H1 (cell line): ENCODE results near the gene WFDC10B. TPM values are rescaled to one million over a fixed set of nuclear protein-coding genes. Genes with fewer than 3 reads are reported as not detected.

ENCODE experiments used
- CTCF ChIA-PET: fragments of 300-600 bp; sonication (Branson Sonifier 250); formaldehyde crosslinking; loops from one replicate; lab custom pipeline; 2021; ENCODE audit not compliant: partially characterized antibody; lab: Charles Lee
- POLR2A ChIA-PET: fragments of 300-600 bp; sonication (Branson Sonifier 250); formaldehyde crosslinking; loops from one replicate; lab custom pipeline; 2021; ENCODE audit warnings: inconsistent platforms; ENCODE audit not compliant: partially characterized antibody; lab: Charles Lee
- DNase-seq, 2 experiments: peaks; one replicate each; pipeline versions ENCODE4 v3.0.0 to v3.0.0-alpha.2; 2010 to 2022; ENCODE audit warnings: low spot score in 2 of 2, low read depth in 1 of 2, mixed read lengths in 1 of 2
- FAIRE-seq: peaks from 2 replicates; lab custom pipeline; 2011; peaks lifted over from hg19 to GRCh38; lab: Jason Lieb, UNC
- H2AFZ ChIP-seq: 2 replicates; pipeline ENCODE4 v1.8.1; 2012; ENCODE audit warnings: low read length, inconsistent platforms
- H2AK5ac ChIP-seq: 2 replicates; pipeline ENCODE4 v1.6.1; 2013; ENCODE audit warnings: low read depth, low read length
- H2BK120ac ChIP-seq: replicated peaks from 2 replicates; pipeline ENCODE3; 2013; ENCODE audit warnings: low read depth, low read length, inconsistent platforms
- H2BK12ac ChIP-seq: 2 replicates; pipeline ENCODE4 v1.6.1; 2013; ENCODE audit warnings: low read depth, low read length
- H2BK15ac ChIP-seq: 2 replicates; pipeline ENCODE4 v1.6.1; 2013; ENCODE audit warnings: low read length
- H2BK20ac ChIP-seq: 2 replicates; pipeline ENCODE4 v1.6.1; 2013; ENCODE audit warnings: low read length
- H2BK5ac ChIP-seq: 2 replicates; pipeline ENCODE4 v1.6.1; 2013; ENCODE audit warnings: low read depth, low read length
- H3K14ac ChIP-seq: 2 replicates; pipeline ENCODE4 v1.6.1; 2013; ENCODE audit warnings: inconsistent platforms; ENCODE audit not compliant: insufficient read length
- H3K18ac ChIP-seq: 2 replicates; pipeline ENCODE4 v1.6.1; 2013; ENCODE audit warnings: low read length; ENCODE audit errors: extremely low read depth
- H3K23ac ChIP-seq: 2 replicates; pipeline ENCODE4 v1.6.1; 2013; ENCODE audit warnings: inconsistent platforms; ENCODE audit not compliant: insufficient read length
- H3K23me2 ChIP-seq: 2 replicates; pipeline ENCODE4 v1.6.1; 2013; ENCODE audit warnings: low read depth, low read length
- H3K27ac ChIP-seq: 2 replicates; pipeline ENCODE4 v1.6.1; 2011; ENCODE audit warnings: low read depth, low read length, inconsistent platforms
- H3K27me3 ChIP-seq, 4 experiments: replicated peaks in 1 of 4; 1 replicate in 1 of 4; 2 replicates in 3 of 4; pipeline versions ENCODE4 v1.6.1 to v1.8.1; 2011 to 2013; ENCODE audit warnings: low read length in 3 of 4, mild to moderate bottlenecking in 3 of 4, inconsistent platforms in 2 of 4, mixed read lengths in 2 of 4, moderate library complexity in 1 of 4; ENCODE audit not compliant: control insufficient read depth in 3 of 4, insufficient read depth in 3 of 4; ENCODE audit errors: extremely low read depth in 1 of 4
- H3K36me3 ChIP-seq, 4 experiments: 2 replicates each; pipeline versions ENCODE4 v1.6.1 to v1.8.1; 2011 to 2013; ENCODE audit warnings: mild to moderate bottlenecking in 4 of 4, low read length in 3 of 4, moderate library complexity in 2 of 4, control low read depth in 1 of 4, inconsistent platforms in 1 of 4; ENCODE audit not compliant: insufficient read depth in 4 of 4, control insufficient read depth in 2 of 4
- H3K4ac ChIP-seq: replicated peaks from 2 replicates; pipeline ENCODE3; 2013; ENCODE audit warnings: low read length, low read depth, mixed read lengths, inconsistent platforms; ENCODE audit not compliant: insufficient read length
- H3K4me1 ChIP-seq, 4 experiments: replicated peaks in 1 of 4; 1 replicate in 1 of 4; 2 replicates in 3 of 4; pipeline versions ENCODE4 v1.6.1 to v1.8.1; 2011 to 2013; ENCODE audit warnings: low read length in 3 of 4, inconsistent platforms in 2 of 4, mixed read lengths in 1 of 4; ENCODE audit not compliant: insufficient read depth in 4 of 4, control insufficient read depth in 3 of 4
- H3K4me2 ChIP-seq, 2 experiments: 2 replicates each; pipeline versions ENCODE4 v1.6.1 to v1.8.1; 2011 to 2013; ENCODE audit warnings: low read depth in 2 of 2, low read length in 2 of 2, control low read depth in 1 of 2, inconsistent platforms in 1 of 2, mild to moderate bottlenecking in 1 of 2; ENCODE audit not compliant: insufficient read depth in 1 of 2
- H3K4me3 ChIP-seq, 4 experiments: fragments of 200-600, 300-600 bp in 1 of 4; sonication (generic), shearing (Covaris generic), sonication (Bioruptor Twin) in 1 of 4; 2 replicates each; pipeline versions ENCODE4 v1.5.1 to v1.8.1; 2011 to 2016; ENCODE audit warnings: low read length in 4 of 4, low read depth in 3 of 4, control low read depth in 2 of 4, inconsistent platforms in 2 of 4, mild to moderate bottlenecking in 2 of 4, mixed read lengths in 1 of 4, moderate library complexity in 1 of 4; ENCODE audit not compliant: insufficient read depth in 2 of 4; ENCODE audit errors: extremely low read depth in 1 of 4
- H3K56ac ChIP-seq: replicated peaks from 2 replicates; pipeline ENCODE3; 2013; ENCODE audit warnings: low read depth, mild to moderate bottlenecking, mixed read lengths, low read length, inconsistent platforms; ENCODE audit not compliant: insufficient read length
- H3K79me1 ChIP-seq: 2 replicates; pipeline ENCODE4 v1.6.1; 2013; ENCODE audit warnings: low read depth, low read length, control low read depth
- H3K79me2 ChIP-seq, 2 experiments: 2 replicates each; pipeline versions ENCODE4 v1.6.1 to v1.8.1; 2012 to 2013; ENCODE audit warnings: low read length in 2 of 2, mild to moderate bottlenecking in 2 of 2, inconsistent platforms in 1 of 2; ENCODE audit not compliant: insufficient read depth in 2 of 2, control insufficient read depth in 1 of 2
- H3K9ac ChIP-seq, 4 experiments: replicated peaks in 1 of 4; 1 replicate in 1 of 4; 2 replicates in 3 of 4; pipeline versions ENCODE4 v1.6.1 to v1.8.1; 2011 to 2013; ENCODE audit warnings: low read depth in 3 of 4, low read length in 3 of 4, control low read depth in 2 of 4, mild to moderate bottlenecking in 2 of 4, moderate library complexity in 2 of 4, inconsistent platforms in 1 of 4; ENCODE audit errors: extremely low read depth in 1 of 4
- H3K9me3 ChIP-seq, 2 experiments: 2 replicates each; pipeline versions ENCODE4 v1.6.1 to v1.8.1; 2012 to 2013; ENCODE audit warnings: mild to moderate bottlenecking in 2 of 2, moderate library complexity in 2 of 2, control low read depth in 1 of 2, inconsistent platforms in 1 of 2, low read depth in 1 of 2, low read length in 1 of 2, mixed read lengths in 1 of 2; ENCODE audit not compliant: insufficient read depth in 2 of 2
- H4K20me1 ChIP-seq, 2 experiments: replicated peaks in 1 of 2; 2 replicates each; pipeline versions ENCODE3 to v1.8.1; 2011 to 2013; ENCODE audit warnings: inconsistent platforms in 2 of 2, low read length in 2 of 2, mild to moderate bottlenecking in 1 of 2; ENCODE audit not compliant: insufficient read depth in 2 of 2, control insufficient read depth in 1 of 2
- H4K5ac ChIP-seq: 2 replicates; pipeline ENCODE4 v1.6.1; 2013; ENCODE audit warnings: low read length, low read depth, mixed read lengths, inconsistent platforms; ENCODE audit not compliant: insufficient read length
- H4K8ac ChIP-seq: 2 replicates; pipeline ENCODE4 v1.8.0; 2013; ENCODE audit warnings: mild to moderate bottlenecking, moderate library complexity, low read length, inconsistent platforms; ENCODE audit not compliant: insufficient read depth; ENCODE audit errors: extremely low read depth
- H4K91ac ChIP-seq: replicated peaks from 2 replicates; pipeline ENCODE3; 2013; ENCODE audit warnings: low read length, mixed read lengths, inconsistent platforms; ENCODE audit not compliant: insufficient read length
- ATF2 ChIP-seq: IDR thresholded peaks from 2 replicates; pipeline ENCODE4 v1.6.1; 2012; ENCODE audit warnings: low read length, inconsistent platforms
- BACH1 ChIP-seq: IDR thresholded peaks from 2 replicates; pipeline ENCODE4 v1.6.1; 2012; ENCODE audit warnings: low read length, improper control_type of control experiment
- CHD1 ChIP-seq: IDR thresholded peaks from 2 replicates; pipeline ENCODE4 v1.6.1; 2012; ENCODE audit warnings: low read depth, low read length, improper control_type of control experiment
- POLR2A ChIP-seq, 2 experiments: IDR thresholded peaks; 1 replicate in 1 of 2; 2 replicates in 1 of 2; pipeline ENCODE4 v1.6.1; 2011; ENCODE audit warnings: low read depth in 2 of 2, low read length in 2 of 2, mild to moderate bottlenecking in 2 of 2; ENCODE audit errors: control extremely low read depth in 1 of 2
- RBBP5 ChIP-seq: IDR thresholded peaks from 2 replicates; pipeline ENCODE4 v1.7.1; 2012; ENCODE audit warnings: low read depth, mild to moderate bottlenecking, inconsistent platforms, low read length, moderate library complexity, borderline replicate concordance
- SIRT6 ChIP-seq: IDR thresholded peaks from one replicate; pipeline ENCODE4 v1.7.1; 2012; ENCODE audit warnings: low read length, inconsistent platforms
- WGBS, 2 experiments: shearing (Covaris generic) in 1 of 2; methylation state at CpG; one replicate each; pipeline versions ENCODE4 v1.1.6 to v1.1.7; 2013 to 2015; ENCODE audit warnings: low lambda C conversion rate in 2 of 2, mixed read lengths in 2 of 2, inconsistent platforms in 1 of 2, low coverage in 1 of 2, missing lambda C conversion rate in 1 of 2; ENCODE audit not compliant: insufficient replicate concordance in 2 of 2, insufficient coverage in 1 of 2, insufficient read length in 1 of 2; ENCODE audit errors: extremely low coverage in 1 of 2, missing lambda C conversion rate in 1 of 2; 5-methylcytosine and 5-hydroxymethylcytosine counted together
- polyA plus RNA-seq, 7 experiments: library from polyadenylated mRNA; depleted of rRNA in 3 of 7; stranded (reverse) in 5 of 7; unstranded in 2 of 7; fragments of >200 nt in 5 of 7; fragments of 200-250 nt in 2 of 7; gene quantifications; 1 replicate in 5 of 7; 2 replicates in 1 of 7; 4 replicates in 1 of 7; pipeline versions ENCODE4 v1.2.1 to v1.2.3, GENCODE V29; 2011 to 2013; ENCODE audit warnings: missing spikeins in 2 of 7, mixed read lengths in 2 of 7
- total RNA-seq: library from RNA; stranded (reverse); fragmentation: NEBNext Ultra II Directional; extraction: Animal tissue kit (Norgen Biotek cat#: 25700); gene quantifications from 2 replicates; pipeline ENCODE4 v1.2.1, GENCODE V29; 2021

WFDC10B gene
- total and polyA plus RNA-seq, 2 of the 8 experiments (the other 6 are each of a cell fraction or from before 2014, with no cell fraction given) = 0.21 to 0.54 TPM

- Histone ChIP-seq H3K23ac (no peak within 1 kb of the TSS), H3K79me2 (no peaks in the 10 kb centered on the region), H3K9me3 (no peaks in the 10 kb centered on the region), H2BK12ac (no peak within 1 kb of the TSS), H2AK5ac (no peak within 1 kb of the TSS), H3K9ac (no peak within 1 kb of the TSS), H3K4me1 (no peaks in the 10 kb centered on the region), H2BK120ac (no peak within 1 kb of the TSS), H2AFZ (no peak within 1 kb of the TSS), H3K27me3 (no peaks in the 10 kb centered on the region), H3K4me3 (no peak within 1 kb of the TSS), H2BK5ac (no peak within 1 kb of the TSS), H4K91ac (no peak within 1 kb of the TSS), H3K79me1 (no peaks in the 10 kb centered on the region), H3K4me2 (no peak within 1 kb of the TSS), H3K23me2 (no peaks in the 10 kb centered on the region), H4K20me1 (no peaks in the 10 kb centered on the region), H2BK15ac (no peak within 1 kb of the TSS), H3K27ac (no peak within 1 kb of the TSS), H4K8ac (no peak within 1 kb of the TSS), H3K4ac (no peak within 1 kb of the TSS), H3K36me3 (no peaks in the 10 kb centered on the region), H3K56ac (no peak within 1 kb of the TSS), H3K14ac (no peak within 1 kb of the TSS), H4K5ac (no peak within 1 kb of the TSS), H3K18ac (no peak within 1 kb of the TSS), H2BK20ac (no peak within 1 kb of the TSS)
- DNase-seq (no peak), FAIRE-seq (no peak)
- 95% methylated on average over 1 of the region's 1 CpG; no CpG with 5 or more reads in 1 of the 2 experiments for WGBS, 2 experiments
- ChIA-PET CTCF (no interaction called here), POLR2A (no interaction called here)
- no peak for TF ChIP-seq ATF2
- TF ChIP-seq SIRT6 = no peak
- TF ChIP-seq RBBP5 = no peak
- TF ChIP-seq POLR2A (IDR thresholded peaks at IDR 0.05; ENCODE audit: control extremely low read depth in 1 of 2, low read depth in 2 of 2, low read length in 2 of 2) = no peak
- no peak for TF ChIP-seq BACH1
- no peak for TF ChIP-seq CHD1
Measured at GRCh38 chr20:45722047-45722446, 17.2 kb upstream of the WFDC10B start, which contains the start of gene SPINT4. Gene SPINT4, plus strand, starts transcription at chr20:45722347. Its CDS starts 21 bp downstream, at chr20:45722368.
